ENCODE results near the gene SMIM24.

SMIM24 gene

DNA sequence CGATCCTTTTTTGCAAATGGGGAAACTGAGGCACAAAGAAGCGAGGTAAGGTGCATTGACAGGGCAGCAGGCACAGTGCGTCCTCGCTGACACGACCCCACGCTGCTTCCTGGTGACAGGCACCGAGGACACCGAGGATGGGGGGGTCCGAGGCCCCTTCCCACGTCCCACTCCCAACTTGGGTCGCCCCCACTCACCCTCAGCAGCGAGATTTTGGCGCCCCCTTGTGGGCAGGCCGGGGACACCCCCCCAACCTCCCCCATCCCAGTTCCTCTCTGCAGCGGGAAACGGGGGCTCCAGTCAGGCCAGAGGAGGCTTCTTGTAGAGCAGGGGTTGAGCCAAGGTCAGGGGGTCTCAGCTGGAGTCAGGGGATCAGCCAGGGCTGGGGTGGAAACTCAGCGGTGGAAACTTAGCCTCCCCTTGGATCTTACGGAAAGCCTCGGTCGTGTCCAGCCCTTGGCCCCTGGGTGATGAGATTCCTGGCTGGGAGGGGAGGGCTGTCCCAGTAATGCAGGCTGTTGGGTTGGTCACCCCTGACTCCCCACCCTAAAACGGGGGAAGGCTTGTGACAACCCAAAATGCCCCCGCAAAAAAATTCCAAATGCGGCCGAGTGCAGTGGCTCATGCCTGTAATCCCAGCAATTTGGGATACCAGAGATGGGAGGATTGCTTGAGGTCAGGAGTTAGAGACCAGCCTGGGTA, 8.2 kb downstream of the SMIM24 start:
- DNase-seq = peak in 1 of 2 donors; percentile 27

DNA sequence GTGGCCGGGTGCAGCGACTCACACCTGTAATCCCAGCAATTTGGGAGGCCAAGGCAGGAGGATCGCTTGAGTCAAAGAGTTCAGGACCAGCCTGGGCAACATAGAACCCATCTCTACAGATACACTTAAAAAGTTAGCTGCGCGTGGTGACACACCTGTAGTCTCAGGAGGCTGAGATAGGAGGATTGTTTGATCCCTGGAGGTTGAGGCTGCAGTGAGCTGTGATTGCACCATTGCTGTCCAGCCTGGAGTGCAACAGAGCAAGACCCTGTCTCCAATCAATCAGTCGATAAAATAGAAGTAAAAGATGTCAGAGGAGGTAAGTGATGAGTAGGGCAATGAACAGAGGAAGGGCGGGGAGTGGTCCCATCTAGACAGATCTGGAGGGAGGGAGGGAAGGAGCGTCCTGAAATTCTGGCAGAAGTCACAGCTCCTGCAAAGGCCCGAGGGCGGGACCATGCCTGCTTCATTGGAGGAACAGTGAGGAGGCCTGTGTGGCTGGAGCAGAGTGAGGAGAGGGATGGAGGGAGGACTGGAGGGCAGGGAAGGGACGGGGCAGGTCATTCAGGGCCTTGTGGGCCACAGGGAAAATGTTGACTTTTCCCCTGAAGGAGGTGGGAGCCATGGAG, 9.7 kb downstream of the SMIM24 start:
- DNase-seq = no peak

DNA sequence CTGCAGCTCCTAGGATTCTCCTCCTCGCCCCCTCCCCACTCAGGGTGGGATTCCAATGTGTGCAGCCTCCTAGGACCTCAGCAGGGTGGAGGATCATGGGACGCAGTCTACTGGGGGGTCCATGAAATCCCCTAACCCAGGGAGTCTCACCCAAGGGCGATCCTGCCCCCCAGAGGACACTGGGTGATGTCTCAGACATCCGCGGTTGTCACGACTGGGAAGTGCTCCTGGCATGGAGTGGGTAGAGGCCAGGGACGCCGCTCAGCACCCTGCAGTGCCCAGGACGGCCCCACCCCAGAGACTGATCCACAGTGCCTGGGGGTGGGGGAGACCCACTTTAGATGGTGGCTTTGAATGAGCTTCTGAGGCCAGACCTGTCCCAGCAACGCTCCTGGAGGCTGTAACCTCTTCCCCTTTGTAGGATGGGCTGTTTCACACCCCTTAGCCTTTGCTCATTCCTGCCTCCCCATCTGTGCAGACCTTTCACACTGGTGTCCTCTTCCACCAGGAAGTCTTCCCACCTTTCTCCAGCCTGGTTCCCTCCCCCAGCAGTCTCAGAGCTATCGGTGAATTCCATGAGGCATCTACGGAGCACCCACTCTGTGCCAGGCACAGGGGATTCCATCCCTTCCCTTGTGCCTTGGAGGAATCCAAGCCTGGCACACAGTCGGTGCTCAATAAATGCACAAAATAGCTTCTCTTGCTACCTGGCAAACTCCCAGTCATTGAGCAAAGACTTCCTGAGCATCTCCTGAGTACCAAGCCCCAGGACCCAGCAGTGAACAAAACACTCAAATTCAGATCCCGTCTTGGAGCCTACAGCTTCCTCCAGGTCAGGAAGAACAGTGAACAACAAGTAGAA, 10.5 kb downstream of the SMIM24 start:
- DNase-seq = no peak

DNA sequence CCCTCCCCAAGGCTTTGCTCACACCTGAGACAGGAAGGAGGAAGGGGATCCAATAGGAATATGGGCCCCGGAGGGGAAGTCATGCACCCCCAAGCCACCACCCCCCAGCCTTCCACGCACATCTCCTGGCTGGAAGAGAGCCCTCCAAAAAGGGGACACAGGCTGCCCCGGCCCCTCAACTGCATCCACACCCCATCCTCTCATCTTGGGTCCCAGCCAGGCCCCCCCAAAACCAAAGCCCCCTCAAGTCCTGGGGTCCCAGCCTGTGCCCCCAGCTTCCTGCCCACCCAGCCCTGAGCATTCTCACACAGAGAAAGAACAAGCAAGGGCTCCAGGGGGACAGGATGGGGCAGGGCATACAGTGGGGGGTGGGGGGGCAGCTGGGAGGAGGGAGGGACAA, 12.1 kb downstream of the SMIM24 start:
- no peak for DNase-seq

DNA sequence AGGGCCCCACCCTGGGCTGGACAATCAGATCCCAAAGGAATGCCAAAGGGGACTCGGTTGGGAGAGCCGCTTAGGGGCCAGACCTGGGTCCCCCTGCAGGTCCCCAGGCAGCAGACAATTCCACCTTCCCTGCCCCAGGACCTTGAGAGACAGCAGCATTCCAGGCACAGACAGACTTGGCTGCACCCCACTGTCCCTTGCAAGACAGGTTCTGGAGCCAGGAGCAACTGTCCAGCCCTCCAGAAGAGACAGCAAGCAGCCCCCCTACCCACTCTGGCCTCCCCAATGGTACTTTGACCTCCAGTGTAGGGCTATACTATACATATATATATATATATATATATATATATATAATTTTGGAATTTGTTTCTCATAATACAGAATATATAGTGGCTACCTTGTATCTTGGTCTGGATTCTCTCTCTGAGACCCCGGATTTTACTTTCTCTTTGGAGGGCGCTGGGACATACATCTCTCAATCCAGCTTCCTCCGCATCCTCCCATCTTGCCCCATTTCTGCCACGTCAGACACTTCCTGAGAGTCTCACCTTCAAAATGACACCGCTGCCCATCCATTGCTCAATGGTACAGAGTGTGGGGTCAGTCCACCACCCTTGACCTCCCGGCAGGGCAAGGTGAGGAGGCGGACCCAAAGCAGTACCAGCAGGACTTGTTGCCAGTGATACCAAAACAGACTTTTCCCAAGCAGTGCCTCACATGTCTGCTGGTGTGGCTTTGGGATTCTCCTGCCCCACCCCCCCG, 12.7 kb downstream of the SMIM24 start:
- DNase-seq = no peak

DNA sequence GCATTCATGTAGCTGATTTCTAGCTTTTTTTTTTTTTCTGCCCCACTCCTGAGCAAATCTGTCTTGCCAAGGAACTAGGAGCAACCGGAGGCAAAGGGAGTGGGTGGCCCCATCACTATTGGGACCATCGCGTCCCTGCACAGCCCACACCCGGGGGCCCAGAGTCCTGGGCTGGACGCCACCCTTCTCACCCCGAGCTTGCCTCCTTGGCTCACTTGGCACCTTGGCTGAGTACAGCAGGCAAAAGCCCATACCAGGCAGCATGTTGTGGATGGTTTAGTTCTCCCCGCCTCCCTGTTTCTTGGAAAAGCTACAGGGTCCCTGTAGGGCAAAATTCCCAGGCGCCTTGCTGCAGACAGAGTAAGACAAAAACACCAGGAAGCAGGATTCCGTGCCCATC, 13.7 kb downstream of the SMIM24 start:
- DNase-seq = no peak

GRCh38 chr19:3465552-3465951, 14.8 kb downstream of the SMIM24 start:
- DNase-seq = no peak

- peak in 1 of 2 donors; percentile 52 for DNase-seq
Measured at GRCh38 chr19:3464587-3465235, 15.6 kb downstream of the SMIM24 start.

DNA sequence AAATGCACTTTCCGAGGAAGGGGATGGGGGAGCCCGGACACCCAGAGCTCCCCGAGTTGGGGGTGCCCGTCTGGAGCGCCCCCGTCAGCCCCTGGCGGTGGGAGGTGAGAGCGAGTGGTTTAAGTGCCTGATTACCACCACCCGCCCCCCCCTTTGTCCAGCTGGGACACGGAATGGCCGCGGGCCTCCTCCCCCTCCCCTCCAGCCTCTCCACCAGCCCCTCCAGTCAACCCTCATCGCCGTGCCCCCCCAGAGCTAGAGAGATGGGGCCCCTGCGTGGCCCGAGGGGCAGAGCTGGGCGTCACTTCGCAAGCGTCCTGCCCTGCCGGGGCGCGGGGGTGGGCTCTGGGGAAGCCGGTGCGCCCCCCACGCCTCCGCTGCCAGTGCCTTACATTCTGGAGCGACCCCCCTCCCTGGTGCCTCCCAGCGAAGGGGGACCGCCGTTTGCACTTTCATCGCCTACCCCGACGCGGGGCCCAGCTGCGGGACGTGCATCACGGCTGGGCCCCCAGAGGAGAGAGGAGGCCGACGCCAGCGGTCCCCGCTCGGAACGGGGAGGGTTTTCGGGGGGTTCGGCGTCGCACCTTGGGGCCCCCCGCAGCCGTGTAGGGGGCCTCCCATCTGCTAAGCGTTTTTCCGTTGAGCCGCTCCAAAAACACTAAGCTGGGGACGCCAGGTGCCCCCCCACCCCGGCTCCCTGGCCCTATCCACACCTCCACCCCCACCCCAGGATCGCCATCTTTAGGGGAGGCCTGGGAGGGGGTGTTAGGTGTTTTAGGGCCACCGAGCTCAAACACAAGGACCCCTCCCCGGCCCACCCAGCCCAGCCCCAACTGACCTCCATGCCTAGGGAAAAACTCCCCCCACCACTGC, 16.4 kb downstream of the SMIM24 start:
- DNase-seq = no peak

- no peak for DNase-seq
Measured at GRCh38 chr19:3462991-3463713, 17.2 kb downstream of the SMIM24 start.

- DNase-seq = no peak
Measured at GRCh38 chr19:3459965-3460582, 20.3 kb downstream of the SMIM24 start.

- peak; percentile 26 to 41 for DNase-seq
Measured at GRCh38 chr19:3459089-3459881, 21.0 kb downstream of the SMIM24 start.

GRCh38 chr19:3458229-3459088, 21.9 kb downstream of the SMIM24 start:
- DNase-seq = no peak

DNA sequence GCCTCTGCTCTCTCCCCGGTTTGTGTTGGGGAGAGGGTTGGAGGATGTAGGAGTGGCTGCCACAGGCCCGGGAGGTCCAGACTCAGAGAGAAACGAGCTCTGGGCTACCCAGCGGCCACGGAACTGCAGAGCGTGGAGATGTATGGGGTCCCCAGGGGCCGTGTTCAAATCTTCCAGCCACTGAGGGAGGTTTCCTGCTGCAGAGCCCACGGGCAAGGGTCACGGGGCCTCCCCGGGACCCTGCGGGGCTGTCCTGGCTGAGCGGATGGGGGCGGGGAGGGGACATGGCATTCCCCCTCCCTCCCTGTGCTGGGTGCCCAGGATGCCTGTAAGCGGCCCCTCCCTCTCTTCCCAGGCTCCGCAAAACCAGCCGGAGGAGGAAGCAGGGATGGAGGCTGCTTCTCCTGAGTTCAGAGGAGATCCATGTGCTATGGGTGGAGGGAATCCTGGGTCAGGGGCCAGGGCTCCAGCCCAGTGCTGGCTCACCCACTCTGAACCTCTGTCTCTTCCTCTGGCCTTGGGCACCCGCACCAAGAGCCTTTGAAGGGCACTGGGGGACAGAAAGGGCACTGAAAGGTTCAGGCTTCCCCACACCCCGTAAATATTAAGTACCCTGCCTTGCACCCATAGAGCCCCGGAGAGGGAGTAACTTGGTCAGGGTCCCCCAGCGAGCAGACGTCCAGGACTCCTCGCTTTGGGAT, 22.6 kb downstream of the SMIM24 start:
- DNase-seq = no peak

DNA sequence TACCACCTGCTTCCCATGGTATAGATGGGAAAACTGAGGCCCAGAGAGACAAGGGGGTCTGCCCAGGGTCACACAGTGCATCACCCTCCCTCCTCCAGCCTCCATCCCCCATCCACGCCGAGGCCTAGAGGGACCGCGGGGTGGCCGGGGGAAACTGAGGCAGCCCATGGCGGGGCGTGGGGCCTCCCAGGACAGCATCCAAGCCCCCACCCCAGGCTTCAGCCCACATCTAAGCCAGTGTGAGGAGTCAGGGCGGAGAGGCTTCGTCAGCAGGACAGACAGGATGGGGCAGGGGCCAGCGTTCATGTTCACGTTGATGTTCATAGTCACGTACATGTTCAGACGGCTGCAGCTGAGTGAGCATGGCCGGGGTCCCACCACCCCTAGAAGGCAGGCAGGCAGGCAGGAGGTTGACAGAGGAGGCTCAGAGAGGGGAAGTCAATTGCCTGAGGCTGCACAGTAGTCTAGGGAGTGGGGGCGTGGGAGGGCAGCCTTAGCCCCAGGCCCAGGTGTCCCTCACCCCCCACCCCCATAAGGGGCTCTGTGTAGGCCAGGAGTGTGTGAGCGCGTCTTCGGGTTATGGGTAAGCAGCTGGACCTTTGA, 23.3 kb downstream of the SMIM24 start:
- DNase-seq = no peak

GRCh38 chr19:3455960-3456601, 24.2 kb downstream of the SMIM24 start:
- DNase-seq = no peak

Measured in inflammatory macrophage (primary cell).